NCI-H1436 treated with DMSO at 0.1 percent for 48 hours (cell line): ENCODE data around the gene XAF1.
"Not testable (repeated sequence)": the region's sequence is repeated elsewhere in the genome, so short reads cannot be mapped to it uniquely, and the experiment has no call there.

ENCODE experiments used
- DNase-seq: peaks from one replicate; lab custom pipeline; 2025; lab: John Stamatoyannopoulos, UW

Gene XAF1

GRCh38 chr17:6753546-6753945, 2.3 kb upstream of the XAF1 start:
- DNase-seq = no peak

- no peak for DNase-seq
Measured at GRCh38 chr17:6755281-6755680, 565 bp upstream of the XAF1 start.

DNA sequence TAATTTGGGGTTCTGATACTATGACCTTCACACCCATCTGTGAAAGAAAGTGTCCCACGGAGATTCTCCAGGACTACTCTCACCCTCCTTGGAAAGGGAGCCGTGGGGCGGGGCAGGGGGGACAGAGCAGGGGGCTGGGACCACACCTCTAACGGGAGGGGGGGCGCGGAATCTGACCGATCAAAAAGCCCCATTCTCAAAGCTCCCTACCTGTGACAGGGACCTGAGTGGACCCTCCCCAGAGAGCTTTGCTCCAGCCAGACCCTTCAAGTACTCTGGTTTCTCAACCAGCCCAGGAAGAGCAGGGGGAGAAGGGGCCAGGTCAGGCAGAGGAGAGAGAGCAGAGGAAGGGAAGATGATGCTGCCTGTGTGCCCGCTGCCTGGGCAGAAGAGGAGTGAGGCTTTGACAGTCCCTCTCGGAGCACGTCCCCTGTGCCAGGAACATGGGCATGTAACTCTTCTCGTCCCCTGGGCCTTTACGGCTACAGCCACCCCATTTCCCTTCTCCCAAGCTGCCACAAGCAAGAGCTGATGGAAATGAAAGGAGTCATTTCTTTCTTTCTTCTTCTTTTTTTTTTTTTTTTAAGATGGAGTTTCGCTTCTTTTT, 682 bp downstream of the XAF1 start:
- DNase-seq = no peak

DNA sequence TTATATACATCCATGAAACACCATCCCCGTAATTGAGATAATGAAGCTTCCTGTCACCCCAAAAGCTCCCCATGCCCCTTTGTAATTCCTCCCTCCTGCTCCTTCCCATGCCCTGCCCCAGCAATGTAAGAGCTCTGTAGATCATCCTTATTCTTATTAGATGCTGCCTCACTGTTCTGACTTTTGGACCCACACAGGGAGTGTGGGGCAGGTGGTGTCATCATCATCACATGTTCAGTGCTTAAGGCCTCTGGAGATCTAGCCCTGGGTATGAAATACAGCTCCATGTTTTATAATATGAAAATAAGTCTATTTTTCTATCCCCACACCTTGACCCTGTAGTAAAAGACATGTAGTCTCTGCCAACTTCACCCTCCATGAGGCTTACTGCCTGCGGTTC, 1.9 kb downstream of the XAF1 start:
- DNase-seq = no peak

- DNase-seq = no peak
Measured at GRCh38 chr17:6761779-6762178, 5.9 kb downstream of the XAF1 start.

DNA sequence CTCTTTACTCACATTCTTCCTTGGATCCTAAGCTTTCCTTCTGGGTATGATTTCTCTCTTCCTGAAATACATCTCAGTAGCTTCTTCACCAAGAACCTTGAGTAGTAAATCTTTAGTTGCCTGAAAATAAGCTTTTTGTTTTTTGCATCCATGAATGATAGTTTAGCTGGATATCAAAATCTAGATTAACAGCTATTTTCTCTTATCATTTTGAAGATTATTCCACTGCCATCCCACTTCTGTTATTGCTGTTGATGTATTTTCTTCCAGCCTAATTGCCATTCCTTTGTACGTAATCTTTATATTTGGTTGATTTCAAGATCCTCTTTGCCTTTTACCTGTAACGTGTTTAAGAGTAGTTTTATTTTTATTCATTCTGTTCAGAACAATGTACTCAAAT, 12.6 kb downstream of the XAF1 start:
- no peak for DNase-seq

- DNase-seq = no peak
Measured at GRCh38 chr17:6772016-6772415, 16.2 kb downstream of the XAF1 start.

GRCh38 chr17:6774906-6775305, 19.1 kb downstream of the XAF1 start:
- DNase-seq = not testable (repeated sequence)

- no peak for DNase-seq
Measured at GRCh38 chr17:6775871-6776405, 20.1 kb downstream of the XAF1 start, which contains the start of gene FBXO39. FBXO39 (plus strand) TSS chr17:6776215; CDS start chr17:6779869, 3,654 bp downstream.

GRCh38 chr17:6779411-6779810, 23.6 kb downstream of the XAF1 start:
- no peak for DNase-seq

DNA sequence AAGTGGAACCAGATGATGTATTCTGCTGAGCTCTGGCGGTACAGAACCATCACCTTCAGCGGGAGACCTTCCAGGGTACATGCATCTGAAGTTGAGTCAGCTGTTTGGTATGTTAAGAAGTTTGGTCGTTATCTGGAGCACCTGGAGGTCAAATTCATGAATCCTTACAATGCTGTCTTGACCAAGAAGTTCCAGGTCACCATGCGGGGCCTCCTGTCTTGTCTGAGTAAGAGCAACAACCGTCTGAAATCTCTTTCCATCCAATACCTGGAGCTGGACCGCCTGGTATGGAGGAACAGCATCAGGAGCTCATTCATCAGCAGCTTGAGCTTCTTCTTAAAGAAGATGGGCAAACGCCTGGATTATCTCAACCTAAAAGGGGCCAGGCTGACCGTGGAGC, 24.2 kb downstream of the XAF1 start:
- DNase-seq = no peak

DNA sequence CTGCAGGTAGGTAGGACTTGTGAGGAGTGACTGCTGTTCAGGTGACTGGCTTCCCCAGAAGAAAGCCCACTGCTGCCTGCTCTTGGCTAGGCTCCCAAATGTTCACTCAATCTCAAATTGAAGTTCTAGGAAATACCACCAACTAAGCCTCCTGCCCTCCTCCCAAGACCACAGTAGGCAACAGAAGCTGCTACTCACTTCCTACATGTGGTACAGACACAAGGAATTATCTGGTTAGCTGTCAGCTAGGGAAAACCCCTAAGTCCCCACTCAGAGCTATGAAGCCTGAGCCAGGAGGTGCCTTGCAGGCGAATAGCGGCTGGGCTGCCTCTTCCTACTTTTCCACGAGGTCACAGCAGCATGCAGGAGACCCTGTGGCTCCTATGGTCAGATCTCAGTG, 25.0 kb downstream of the XAF1 start:
- no peak for DNase-seq

DNA sequence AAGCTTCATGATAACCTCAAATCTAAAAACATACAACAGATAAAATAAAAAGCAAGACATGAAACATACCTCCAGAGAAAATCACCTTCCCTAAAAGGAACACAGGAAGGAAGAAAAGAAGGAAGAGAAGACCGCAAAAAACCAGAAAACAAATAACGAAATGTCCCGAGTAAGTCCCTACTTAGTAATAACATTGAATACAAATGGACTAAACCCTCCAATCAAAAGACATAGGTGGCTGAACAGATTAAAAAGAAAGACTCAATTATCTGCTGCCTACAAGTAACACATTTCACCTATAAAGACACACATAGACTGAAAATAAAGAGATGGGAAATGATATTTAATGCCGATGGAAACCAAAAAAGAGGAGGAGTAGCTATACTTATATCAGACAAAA, 26.4 kb downstream of the XAF1 start:
- DNase-seq = no peak

GRCh38 chr17:6786618-6787017, 30.8 kb downstream of the XAF1 start:
- no peak for DNase-seq

- DNase-seq = no peak
Measured at GRCh38 chr17:6787081-6787693, 31.3 kb downstream of the XAF1 start.

DNA sequence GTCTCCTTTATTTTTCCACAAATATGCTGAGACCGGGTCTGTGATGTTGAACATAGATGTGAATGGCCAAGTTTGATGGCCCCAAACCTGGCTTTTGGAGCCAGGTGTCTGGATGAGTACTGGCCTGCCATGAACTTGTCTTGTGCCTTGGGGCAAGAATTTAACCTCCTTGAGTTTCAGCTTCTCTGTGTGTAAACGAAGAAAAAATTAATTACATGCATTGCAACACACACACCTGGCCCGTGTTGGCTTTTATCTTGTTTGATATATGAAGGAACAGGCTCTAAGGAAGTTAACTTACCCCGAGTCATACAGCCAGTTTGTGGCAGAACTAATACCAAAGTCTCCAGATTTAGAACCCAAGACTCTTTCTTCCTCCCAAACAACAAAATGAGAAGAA, 33.3 kb downstream of the XAF1 start:
- DNase-seq = no peak

GRCh38 chr17:6793748-6794493, 38.1 kb downstream of the XAF1 start:
- no peak for DNase-seq

- no peak for DNase-seq
Measured at GRCh38 chr17:6796017-6796886, 40.4 kb downstream of the XAF1 start.

DNA sequence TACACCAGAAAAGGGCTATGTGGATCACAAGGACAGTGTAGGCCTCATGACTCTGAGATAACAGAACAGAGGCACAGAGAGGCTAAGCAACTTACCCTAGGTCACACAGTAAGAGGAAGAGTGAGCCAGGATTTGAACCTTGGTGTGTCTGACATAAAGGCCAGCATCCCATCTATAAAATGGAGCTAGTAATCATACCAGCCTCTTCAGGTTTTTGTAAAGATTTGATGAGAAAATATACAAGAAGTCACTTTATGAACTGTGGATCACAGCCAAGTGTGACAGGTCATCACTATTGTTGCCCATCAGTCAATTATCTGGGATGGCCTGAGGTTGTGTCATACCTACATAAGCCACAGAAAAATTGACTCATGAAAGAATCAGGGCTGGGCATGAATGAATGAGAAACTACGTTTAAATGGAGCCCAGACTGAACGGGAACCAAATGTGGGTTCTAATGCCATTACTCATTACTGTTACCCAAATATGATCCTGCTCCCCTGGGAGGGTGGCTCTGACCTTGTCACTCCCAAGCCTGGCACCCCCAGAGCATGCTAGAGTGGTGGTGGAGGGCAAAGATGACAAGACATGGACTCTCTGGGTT, 41.1 kb downstream of the XAF1 start:
- DNase-seq = no peak

DNA sequence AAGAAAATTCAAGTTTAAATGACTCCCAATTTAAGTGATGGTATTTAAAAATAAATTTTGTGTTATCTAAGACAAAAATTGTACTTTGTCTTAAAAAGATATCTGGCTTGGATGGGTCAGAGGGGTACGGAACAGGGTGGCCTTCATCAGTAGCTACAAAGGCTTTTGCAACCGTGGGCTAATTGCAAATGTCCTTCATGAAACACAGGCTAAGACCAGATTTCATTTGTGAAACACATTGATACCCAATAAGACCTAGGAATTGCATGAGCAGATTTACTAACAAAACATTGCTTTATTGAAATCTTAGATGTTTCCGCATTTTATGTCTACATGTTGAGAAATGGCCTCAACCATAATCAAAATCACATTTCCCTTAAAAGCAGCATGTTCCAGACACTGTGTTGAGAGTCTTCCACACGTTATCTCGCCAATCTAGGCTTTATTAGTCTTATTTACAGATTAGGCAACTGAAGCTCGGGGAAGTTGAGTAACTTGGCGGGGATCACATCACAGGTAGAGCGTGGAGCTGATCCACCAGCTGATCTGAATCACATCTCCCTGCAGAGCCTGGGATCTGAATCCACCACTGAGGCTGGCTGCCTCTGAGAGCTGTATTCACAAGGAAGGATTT, 42.0 kb downstream of the XAF1 start:
- no peak for DNase-seq

- DNase-seq = no peak
Measured at GRCh38 chr17:6799738-6800137, 43.9 kb downstream of the XAF1 start.
